CD4-positive, alpha-beta memory T cell (primary cell): ENCODE results near the gene TANGO2. TPM values are rescaled to one million over a fixed set of nuclear protein-coding genes. Genes with fewer than 3 reads are reported as not detected.

Experiments used
- CTCF ChIA-PET: fragments of 350-600 bp; sonication (Branson Sonifier 250); formaldehyde crosslinking; loops from one replicate; lab custom pipeline; 2021; ENCODE audit warnings: inconsistent platforms; ENCODE audit not compliant: partially characterized antibody; lab: Charles Lee
- POLR2A ChIA-PET: fragments of 350-600 bp; sonication (Branson Sonifier 250); formaldehyde crosslinking; loops from one replicate; lab custom pipeline; 2021; ENCODE audit not compliant: partially characterized antibody; lab: Charles Lee
- DNase-seq, 5 donors: peaks; one replicate each; pipeline versions ENCODE4 v3.0.0 to v3.0.0-alpha.2; 2020 to 2022; ENCODE audit warnings: mixed read lengths in 1 of 5
- H3K27ac ChIP-seq: one replicate; pipeline ENCODE4 v1.7.0; 2013; ENCODE audit warnings: low read depth, low read length
- H3K27me3 ChIP-seq: 2 replicates; pipeline ENCODE4 v1.7.0; 2013; ENCODE audit warnings: mild to moderate bottlenecking, low read length, moderate library complexity; ENCODE audit not compliant: insufficient read depth
- H3K36me3 ChIP-seq: 2 replicates; pipeline ENCODE4 v1.7.0; 2013; ENCODE audit warnings: mild to moderate bottlenecking, low read length, moderate library complexity; ENCODE audit not compliant: insufficient read depth
- H3K4me1 ChIP-seq: 2 replicates; pipeline ENCODE4 v1.7.0; 2013; ENCODE audit warnings: mild to moderate bottlenecking, low read length, moderate library complexity; ENCODE audit not compliant: insufficient read depth
- H3K4me3 ChIP-seq, 2 donors: one replicate each; pipeline ENCODE4 v1.7.0; 2013; ENCODE audit warnings: low read length in 2 of 2, mild to moderate bottlenecking in 1 of 2
- H3K9me3 ChIP-seq, 2 donors: one replicate each; pipeline ENCODE4 v1.7.0; 2013; ENCODE audit warnings: low read length in 2 of 2, control low read depth in 1 of 2; ENCODE audit not compliant: control insufficient read depth in 1 of 2
- H3K27ac Mint-ChIP-seq, 7 donors: one replicate each; pipeline ENCODE4 v1.8.0; 2020 to 2021; ENCODE audit warnings: mixed read lengths in 7 of 7, mild to moderate bottlenecking in 6 of 7, inconsistent platforms in 3 of 7, moderate library complexity in 3 of 7
- H3K27me3 Mint-ChIP-seq, 2 donors: one replicate each; pipeline ENCODE4 v1.8.0; 2020 to 2021; ENCODE audit warnings: mixed read lengths in 2 of 2
- H3K36me3 Mint-ChIP-seq, 2 donors: one replicate each; pipeline ENCODE4 v1.8.0; 2020 to 2021; ENCODE audit warnings: mixed read lengths in 2 of 2, inconsistent platforms in 1 of 2, mild to moderate bottlenecking in 1 of 2
- H3K4me1 Mint-ChIP-seq, 4 donors: one replicate each; pipeline ENCODE4 v1.8.0; 2020 to 2021; ENCODE audit warnings: mixed read lengths in 4 of 4, mild to moderate bottlenecking in 1 of 4
- H3K4me3 Mint-ChIP-seq, 8 donors: one replicate each; pipeline ENCODE4 v1.8.0; 2020 to 2021; ENCODE audit warnings: mixed read lengths in 8 of 8, mild to moderate bottlenecking in 7 of 8, moderate library complexity in 6 of 8, inconsistent platforms in 3 of 8
- H3K9me3 Mint-ChIP-seq, 8 donors: one replicate each; pipeline ENCODE4 v1.8.0; 2020 to 2021; ENCODE audit warnings: mixed read lengths in 8 of 8, mild to moderate bottlenecking in 5 of 8, inconsistent platforms in 3 of 8, moderate library complexity in 1 of 8
- intact Hi-C: fragments of 100-400 bp; cut with micrococcal nuclease; formaldehyde crosslinking; loops from one replicate; pipeline ENCODE4 v1.15.1; 2023
- polyA plus RNA-seq, 2 donors: library from polyadenylated mRNA; unstranded; fragments of 300-500 nt; fragmentation: Illumina TruSeq; gene quantifications; one replicate each; pipeline ENCODE4 v1.2.3, GENCODE V29; 2021
- total RNA-seq, 2 experiments: library from RNA; stranded (reverse); gene quantifications; one replicate each; pipeline ENCODE4 v1.2.3, GENCODE V29; 2021

The TANGO2 gene
- total and polyA plus RNA-seq, 4 experiments from 2014 or later = 40.9 to 51.5 (median 47.3) TPM

DNA sequence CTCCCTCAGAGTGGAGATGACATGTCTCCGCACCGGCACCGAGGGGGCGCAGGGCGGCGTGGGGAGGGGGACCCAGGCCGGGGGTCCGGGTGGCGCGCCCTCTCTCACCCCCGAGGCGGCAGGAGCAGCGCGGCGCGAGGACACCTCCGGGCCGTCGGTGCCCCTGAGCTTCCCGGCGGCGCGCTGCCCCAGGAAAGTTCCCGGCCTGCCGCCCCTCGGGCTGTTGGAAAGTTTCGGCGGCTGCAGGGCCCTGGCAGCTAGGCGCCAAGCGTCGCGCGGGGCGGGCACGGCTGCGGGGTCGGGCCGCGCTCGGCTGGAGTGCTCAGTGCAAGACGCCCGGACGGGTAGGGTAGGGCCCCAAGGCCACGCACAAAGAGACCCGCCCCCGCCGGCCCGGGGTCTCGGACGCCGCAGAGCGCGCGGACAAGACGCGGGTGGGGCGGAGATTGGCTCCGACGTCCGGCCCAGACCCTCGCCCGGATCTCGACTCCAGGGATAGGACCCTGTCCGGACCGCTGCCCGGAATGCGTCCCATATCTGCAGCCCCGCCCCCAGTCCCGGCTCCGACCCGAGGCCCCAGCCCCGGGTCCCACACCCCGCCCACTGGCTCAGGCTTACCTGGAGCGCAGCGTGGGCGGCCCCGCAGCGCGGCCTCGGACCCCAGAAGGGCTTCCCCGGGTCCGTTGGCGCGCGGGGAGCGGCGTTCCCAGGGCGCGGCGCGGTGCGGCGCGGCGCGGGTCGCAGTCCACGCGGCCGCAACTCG is 4.8 kb upstream of the TANGO2 start:
- DNase-seq = peak in 2 of 5 donors; percentile 23 to 33
- Histone ChIP-seq H3K4me3 (peak overlapping the region; percentile 36 to 77), H3K36me3 (no peaks in the 10 kb centered on the region), H3K27me3 (no peaks in the 10 kb centered on the region), H3K27ac (no peak overlapping the region), H3K9me3 (no peaks in the 10 kb centered on the region), H3K4me1 (peaks cover 31% of the 10 kb centered on the region)
- Mint-ChIP-seq H3K4me3 (no peak overlapping the region), H3K27ac (no peak overlapping the region), H3K27me3 (peaks cover 0 to 2% of the 10 kb centered on the region in 2 donors), H3K9me3 (no peaks in the 10 kb centered on the region), H3K4me1 (peaks cover 4 to 28% (median 14%) of the 10 kb centered on the region in 4 donors), H3K36me3 (peaks cover 0 to 6% of the 10 kb centered on the region in 2 donors)
- POLR2A ChIA-PET = interaction anchor here (1.5 kb wide), 1 partner anchor 17 kb away, joined by 3 read pairs; no protein-coding TSS in a partner anchor
- CTCF ChIA-PET = interaction anchor here (1.3 kb wide), 1 partner anchor 44 kb away, joined by 3 read pairs; no protein-coding TSS in a partner anchor
- intact Hi-C loops = loop anchor here (1.0 kb wide), 1 partner anchor 101 kb away; the partner anchor contains the start of gene TRMT2A

DNA sequence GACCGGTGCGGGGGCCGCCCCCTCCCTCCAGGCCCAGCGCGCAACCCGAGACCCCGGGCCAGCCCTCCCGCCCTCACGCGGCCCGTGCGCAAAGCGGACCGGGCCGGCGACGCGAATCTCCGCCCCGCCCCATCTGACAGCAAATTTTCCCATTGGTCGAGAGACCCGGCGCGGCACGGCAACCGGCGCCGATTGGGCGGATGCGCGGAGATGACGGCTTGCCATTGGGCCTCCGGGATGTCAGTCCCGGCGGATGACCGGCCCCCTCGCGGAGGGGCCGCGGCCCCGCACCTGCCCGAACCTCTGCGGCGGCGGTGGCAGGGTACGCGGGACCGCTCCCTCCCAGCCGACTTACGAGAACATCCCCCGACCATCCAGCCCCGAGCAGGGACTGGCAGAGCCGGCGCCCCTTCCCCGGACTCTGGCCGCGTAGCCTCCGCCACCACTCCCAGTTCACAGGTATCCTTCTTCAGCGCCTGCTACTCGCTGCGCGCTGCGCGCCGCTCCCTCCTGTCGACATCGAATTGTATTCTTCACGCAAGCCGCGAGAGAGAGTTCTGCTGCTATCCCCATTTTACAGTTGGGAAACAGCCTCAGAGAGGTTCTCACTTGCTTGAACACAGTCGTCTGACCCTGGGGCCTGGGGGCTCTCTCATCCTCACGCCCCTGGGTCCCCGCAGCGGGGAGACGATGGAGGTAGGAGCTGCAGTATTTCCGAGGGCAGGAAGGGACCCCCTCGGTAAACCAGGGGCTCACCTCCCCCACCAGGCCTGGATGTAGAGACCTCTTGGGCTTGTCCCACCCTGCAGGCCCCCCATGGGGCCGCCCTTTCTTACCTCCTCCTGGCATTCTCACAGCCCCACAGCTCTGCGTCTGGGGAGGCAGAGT is 3.9 kb upstream of the TANGO2 start, which contains the start of gene ARVCF:
Gene ARVCF (minus strand): TSS at position 90 of the 888 bp plus-strand sequence. CDS start 26,029 bp downstream, outside the sequence.
- Histone ChIP-seq H3K9me3 (no peaks in the 10 kb centered on the region), H3K27ac (peak within 1 kb of the TSS; percentile 17), H3K36me3 (no peaks in the 10 kb centered on the region), H3K4me3 (peak within 1 kb of the TSS; percentile 77 to 83), H3K4me1 (peaks cover 35% of the 10 kb centered on the region), H3K27me3 (no peaks in the 10 kb centered on the region)
- ChIA-PET POLR2A (interaction anchor here (1.2 kb wide), 1 partner anchor 222 kb away, joined by 3 read pairs; no protein-coding TSS in a partner anchor), CTCF (no interaction called here)
- peak; percentile 89 to 94 (median 90) for DNase-seq
- Mint-ChIP-seq H3K9me3 (no peaks in the 10 kb centered on the region), H3K27ac (peak within 1 kb of the TSS in 6 of 7 donors; percentile 8 to 67 (median 59)), H3K4me3 (peak within 1 kb of the TSS; percentile 86 to 92 (median 90)), H3K36me3 (peaks cover 0 to 6% of the 10 kb centered on the region in 2 donors), H3K4me1 (peaks cover 7 to 36% (median 20%) of the 10 kb centered on the region in 4 donors), H3K27me3 (peaks cover 0 to 2% of the 10 kb centered on the region in 2 donors)
- intact Hi-C loops = loop anchor here (1.0 kb wide), 1 partner anchor 100 kb away; the partner anchor contains the start of gene TRMT2A

DNA sequence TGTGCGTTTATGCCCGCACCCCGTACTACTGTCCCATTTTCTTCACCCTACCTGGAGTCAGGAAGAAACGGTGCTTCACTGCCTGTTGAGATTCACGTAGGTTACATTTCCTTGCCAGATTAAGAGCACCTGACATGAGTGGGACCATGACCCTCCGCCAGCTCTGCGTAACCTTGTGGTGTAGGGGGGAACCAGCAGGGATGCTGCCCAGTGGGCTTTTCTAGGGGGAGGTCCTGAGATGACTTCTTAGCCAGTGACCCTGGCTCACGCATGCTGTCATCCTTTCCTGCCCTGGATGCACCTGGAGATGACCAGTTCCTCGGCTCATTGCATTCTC is 3.3 kb upstream of the TANGO2 start:
- CTCF ChIA-PET = no interaction called here
- peaks cover 0 to 6% of the 10 kb centered on the region in 2 donors for H3K36me3 Mint-ChIP-seq

DNA sequence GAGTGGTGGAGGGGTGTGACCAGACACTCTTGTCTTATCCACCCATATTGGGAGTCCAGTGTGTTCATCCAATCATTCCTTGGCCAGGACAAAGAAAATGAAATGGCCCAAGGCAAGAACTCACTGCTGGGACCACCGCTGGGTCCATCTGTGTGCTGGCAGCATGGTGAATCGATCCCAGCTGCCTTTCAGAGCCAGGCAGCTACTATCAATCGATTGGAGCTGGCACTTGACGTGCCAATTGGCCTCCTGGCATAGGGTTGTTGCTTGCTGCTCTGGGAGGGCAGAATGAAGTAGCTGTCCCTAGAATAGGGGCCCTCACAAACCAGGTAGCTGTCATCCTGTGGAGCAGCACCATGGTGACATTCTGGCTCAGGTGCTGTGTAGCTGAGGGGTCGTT is 2.9 kb upstream of the TANGO2 start:
- Mint-ChIP-seq H3K4me1 (peaks cover 16 to 43% (median 28%) of the 10 kb centered on the region in 4 donors), H3K27me3 (no peaks in the 10 kb centered on the region), H3K36me3 (peaks cover 0 to 6% of the 10 kb centered on the region in 2 donors), H3K4me3 (peak overlapping the region in 7 of 8 donors; percentile 31 to 92 (median 86)), H3K9me3 (no peaks in the 10 kb centered on the region), H3K27ac (peak overlapping the region in 1 of 7 donors; percentile 48)
- POLR2A ChIA-PET = interaction anchor here (1.2 kb wide), 1 partner anchor 221 kb away, joined by 3 read pairs; no protein-coding TSS in a partner anchor
- no peaks in the 10 kb centered on the region for H3K9me3 ChIP-seq
- no peaks in the 10 kb centered on the region for H3K27me3 ChIP-seq
- no peaks in the 10 kb centered on the region for H3K36me3 ChIP-seq
- CTCF ChIA-PET = no interaction called here
- no peak overlapping the region for H3K4me3 ChIP-seq
- no peak for DNase-seq
- intact Hi-C loops = no loop called here
- peaks cover 40% of the 10 kb centered on the region for H3K4me1 ChIP-seq
- H3K27ac ChIP-seq = no peak overlapping the region

More for the DNA sequence above, 3.3 kb upstream of the TANGO2 start:
- no peak for DNase-seq
- Histone ChIP-seq H3K4me3 (peak overlapping the region in 1 of 2 donors; percentile 83), H3K36me3 (no peaks in the 10 kb centered on the region), H3K9me3 (no peaks in the 10 kb centered on the region), H3K27me3 (no peaks in the 10 kb centered on the region), H3K27ac (peak overlapping the region; percentile 17), H3K4me1 (peaks cover 36% of the 10 kb centered on the region)
- peak overlapping the region; percentile 68 to 92 (median 88) for H3K4me3 Mint-ChIP-seq
- intact Hi-C loops = no loop called here
- peak overlapping the region in 2 of 7 donors; percentile 43 to 48 for H3K27ac Mint-ChIP-seq
- peaks cover 12 to 42% (median 26%) of the 10 kb centered on the region in 4 donors for H3K4me1 Mint-ChIP-seq
- H3K27me3 Mint-ChIP-seq = no peaks in the 10 kb centered on the region
- POLR2A ChIA-PET = interaction anchor here (1.2 kb wide), 1 partner anchor 221 kb away, joined by 3 read pairs; no protein-coding TSS in a partner anchor
- no peaks in the 10 kb centered on the region for H3K9me3 Mint-ChIP-seq

DNA sequence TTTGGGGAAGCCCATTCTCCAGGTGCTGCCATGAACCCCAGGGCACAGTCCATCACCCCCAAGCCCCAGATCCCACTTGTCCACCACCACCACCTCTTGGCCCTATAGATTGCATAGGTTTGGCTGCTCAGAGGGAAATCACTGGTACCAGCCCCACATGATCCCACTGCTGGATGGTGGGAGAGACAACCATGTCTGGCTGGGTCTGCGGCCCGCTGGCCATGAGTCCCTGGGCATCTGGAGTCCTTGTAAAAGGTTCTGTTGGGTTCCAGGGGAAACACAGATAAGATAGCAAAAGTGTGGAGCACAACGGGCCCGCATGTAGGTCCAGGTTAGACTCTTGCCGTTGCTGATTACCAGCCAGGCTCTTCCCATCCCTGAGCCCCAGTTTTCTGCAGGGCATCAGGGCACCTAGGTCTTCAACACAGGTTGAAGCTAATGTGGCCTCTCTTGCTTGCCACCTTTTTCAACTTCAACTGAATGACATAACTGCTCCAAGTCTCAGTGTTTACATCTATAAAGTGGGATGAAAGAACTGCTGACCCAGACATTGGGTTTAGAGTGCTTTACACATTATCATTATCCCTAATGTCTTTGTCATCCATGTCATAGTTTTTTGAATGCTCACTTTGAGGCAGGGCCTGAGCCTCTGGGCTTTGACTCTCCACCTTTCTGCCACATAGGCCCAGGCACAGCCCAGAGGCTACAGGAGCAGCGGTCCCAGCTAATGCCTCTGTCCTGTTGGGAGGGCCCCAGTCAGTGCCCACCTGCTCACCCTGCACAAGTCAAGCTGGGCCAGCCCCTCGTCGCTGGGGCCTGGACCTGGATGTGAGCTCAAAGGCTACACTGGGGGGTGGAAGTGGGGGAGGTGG is 1.0 kb upstream of the TANGO2 start:
- CTCF ChIA-PET = interaction anchor here (0.6 kb wide), 1 partner anchor 109 kb away, joined by 3 read pairs; no protein-coding TSS in a partner anchor
- peaks cover 55% of the 10 kb centered on the region for H3K4me1 ChIP-seq
- peaks cover 17 to 53% (median 38%) of the 10 kb centered on the region in 4 donors for H3K4me1 Mint-ChIP-seq
- H3K36me3 ChIP-seq = no peaks in the 10 kb centered on the region
- no peak for DNase-seq
- H3K27me3 Mint-ChIP-seq = no peaks in the 10 kb centered on the region
- POLR2A ChIA-PET = interaction anchor here (0.6 to 2.5 kb wide), 15 partner anchors 9 to 444 kb away, joined by 3 to 30 read pairs (median 4); partner anchors contain the start of genes COMT, RANBP1, TRMT2A and TXNRD2
- H3K36me3 Mint-ChIP-seq = peaks cover 0 to 6% of the 10 kb centered on the region in 2 donors
- no peaks in the 10 kb centered on the region for H3K9me3 Mint-ChIP-seq
- H3K27me3 ChIP-seq = no peaks in the 10 kb centered on the region
- intact Hi-C loops = loop anchor here (2.0 to 5.0 kb wide), 3 partner anchors 33 to 112 kb away; partner anchors contain the start of genes DGCR8 and ZDHHC8
- peak overlapping the region; percentile 21 to 98 for H3K4me3 ChIP-seq
- no peaks in the 10 kb centered on the region for H3K9me3 ChIP-seq
- peak overlapping the region; percentile 82 for H3K27ac ChIP-seq
- peak overlapping the region; percentile 89 to 96 (median 92) for H3K4me3 Mint-ChIP-seq
- H3K27ac Mint-ChIP-seq = peak overlapping the region; percentile 74 to 98 (median 95)
